ENCODE data around the gene NFIL3. TPM values are rescaled to one million over a fixed set of nuclear protein-coding genes. Genes with fewer than 3 reads are reported as not detected.

The NFIL3 gene
- total RNA-seq, 1 experiment from 2014 or later = 13.3 TPM

DNA sequence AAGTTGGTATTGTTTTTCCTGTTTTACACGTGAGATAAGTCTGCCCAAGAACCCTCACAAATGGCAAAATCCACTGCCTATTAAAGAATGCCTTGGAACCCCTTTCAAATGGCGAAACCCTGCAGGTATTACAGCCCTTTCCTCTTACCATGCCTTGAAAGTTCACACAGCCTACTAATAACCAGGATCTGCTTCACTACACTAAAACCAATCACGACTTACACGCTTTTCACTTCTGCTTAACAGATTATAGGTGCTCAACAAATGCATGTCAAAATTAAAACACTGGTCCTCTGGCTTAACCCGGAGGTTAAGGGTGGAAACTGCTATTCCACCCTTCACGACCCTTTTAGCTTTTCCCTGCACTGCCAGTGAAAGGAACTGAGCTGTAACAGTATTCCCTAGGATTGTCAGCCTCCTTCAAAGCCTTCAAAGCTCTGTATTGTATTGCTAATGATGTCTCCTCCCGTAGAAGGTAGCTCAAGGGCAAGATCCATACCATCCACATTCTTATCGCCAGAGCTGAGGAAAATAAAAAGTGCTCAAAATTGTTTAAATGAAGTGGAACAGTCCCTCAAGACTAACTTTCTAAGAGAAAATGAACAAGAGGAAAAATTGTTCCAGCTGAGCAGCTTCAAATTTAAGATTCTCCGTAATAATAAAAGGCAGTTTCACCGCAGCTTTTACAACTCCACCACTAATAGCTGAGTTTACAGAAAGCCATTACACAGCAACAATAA, 62.9 kb downstream of the NFIL3 start:
- Histone ChIP-seq H3K36me3 (ENCODE audit: control insufficient read depth, insufficient read depth, low read length) (peaks cover 7% of the 10 kb centered on the region; the same call in 1 of the 2 replicates), H3K4me3 (ENCODE audit: low read depth in 2 of 2, low read length in 2 of 2) (peak overlapping the region; percentile 81 to 87), H3K27ac (ENCODE audit: low read length) (peak overlapping the region; percentile 70), H3K9me3 (ENCODE audit: control insufficient read depth, insufficient read depth, low read depth, low read length) (no peaks in the 10 kb centered on the region), H3K27me3 (ENCODE audit: control insufficient read depth, insufficient read depth, low read length) (no peaks in the 10 kb centered on the region), H3K4me1 (ENCODE audit: control insufficient read depth, insufficient read depth, low read length) (peaks cover 5% of the 10 kb centered on the region)
- ChIA-PET POLR2A (interaction anchor here (0.5 to 1.5 kb wide), 2 partner anchors 18 to 430 kb away, joined by 3 to 7 read pairs; no protein-coding TSS in a partner anchor), CTCF (no interaction called here)
- ATAC-seq (no peak), DNase-seq (ENCODE audit: low read depth, low spot score) (no peak)
- intact Hi-C loops (cut with micrococcal nuclease; ENCODE audit: unreplicated experiment) (no loop called here), in situ Hi-C loops (cut with HindIII; ENCODE audit: low pct_unique_long_range_greater_than_20kb, low sequenced_read_pairs) (no loop called here)
- TF ChIP-seq, protein P1, sequence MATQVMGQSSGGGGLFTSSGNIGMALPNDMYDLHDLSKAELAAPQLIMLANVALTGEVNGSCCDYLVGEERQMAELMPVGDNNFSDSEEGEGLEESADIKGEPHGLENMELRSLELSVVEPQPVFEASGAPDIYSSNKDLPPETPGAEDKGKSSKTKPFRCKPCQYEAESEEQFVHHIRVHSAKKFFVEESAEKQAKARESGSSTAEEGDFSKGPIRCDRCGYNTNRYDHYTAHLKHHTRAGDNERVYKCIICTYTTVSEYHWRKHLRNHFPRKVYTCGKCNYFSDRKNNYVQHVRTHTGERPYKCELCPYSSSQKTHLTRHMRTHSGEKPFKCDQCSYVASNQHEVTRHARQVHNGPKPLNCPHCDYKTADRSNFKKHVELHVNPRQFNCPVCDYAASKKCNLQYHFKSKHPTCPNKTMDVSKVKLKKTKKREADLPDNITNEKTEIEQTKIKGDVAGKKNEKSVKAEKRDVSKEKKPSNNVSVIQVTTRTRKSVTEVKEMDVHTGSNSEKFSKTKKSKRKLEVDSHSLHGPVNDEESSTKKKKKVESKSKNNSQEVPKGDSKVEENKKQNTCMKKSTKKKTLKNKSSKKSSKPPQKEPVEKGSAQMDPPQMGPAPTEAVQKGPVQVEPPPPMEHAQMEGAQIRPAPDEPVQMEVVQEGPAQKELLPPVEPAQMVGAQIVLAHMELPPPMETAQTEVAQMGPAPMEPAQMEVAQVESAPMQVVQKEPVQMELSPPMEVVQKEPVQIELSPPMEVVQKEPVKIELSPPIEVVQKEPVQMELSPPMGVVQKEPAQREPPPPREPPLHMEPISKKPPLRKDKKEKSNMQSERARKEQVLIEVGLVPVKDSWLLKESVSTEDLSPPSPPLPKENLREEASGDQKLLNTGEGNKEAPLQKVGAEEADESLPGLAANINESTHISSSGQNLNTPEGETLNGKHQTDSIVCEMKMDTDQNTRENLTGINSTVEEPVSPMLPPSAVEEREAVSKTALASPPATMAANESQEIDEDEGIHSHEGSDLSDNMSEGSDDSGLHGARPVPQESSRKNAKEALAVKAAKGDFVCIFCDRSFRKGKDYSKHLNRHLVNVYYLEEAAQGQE (IDR thresholded peaks at IDR 0.05; ENCODE audit: insufficient read depth in 1 of 2, low read depth in 2 of 2, low read length in 1 of 2) = no peak
- no peak for TF ChIP-seq POLR2AphosphoS5 (IDR thresholded peaks at IDR 0.05; ENCODE audit: low read depth, low read length)
- TF ChIP-seq, protein P2, sequence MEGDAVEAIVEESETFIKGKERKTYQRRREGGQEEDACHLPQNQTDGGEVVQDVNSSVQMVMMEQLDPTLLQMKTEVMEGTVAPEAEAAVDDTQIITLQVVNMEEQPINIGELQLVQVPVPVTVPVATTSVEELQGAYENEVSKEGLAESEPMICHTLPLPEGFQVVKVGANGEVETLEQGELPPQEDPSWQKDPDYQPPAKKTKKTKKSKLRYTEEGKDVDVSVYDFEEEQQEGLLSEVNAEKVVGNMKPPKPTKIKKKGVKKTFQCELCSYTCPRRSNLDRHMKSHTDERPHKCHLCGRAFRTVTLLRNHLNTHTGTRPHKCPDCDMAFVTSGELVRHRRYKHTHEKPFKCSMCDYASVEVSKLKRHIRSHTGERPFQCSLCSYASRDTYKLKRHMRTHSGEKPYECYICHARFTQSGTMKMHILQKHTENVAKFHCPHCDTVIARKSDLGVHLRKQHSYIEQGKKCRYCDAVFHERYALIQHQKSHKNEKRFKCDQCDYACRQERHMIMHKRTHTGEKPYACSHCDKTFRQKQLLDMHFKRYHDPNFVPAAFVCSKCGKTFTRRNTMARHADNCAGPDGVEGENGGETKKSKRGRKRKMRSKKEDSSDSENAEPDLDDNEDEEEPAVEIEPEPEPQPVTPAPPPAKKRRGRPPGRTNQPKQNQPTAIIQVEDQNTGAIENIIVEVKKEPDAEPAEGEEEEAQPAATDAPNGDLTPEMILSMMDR (IDR thresholded peaks at IDR 0.05) = no peak
- no peak for TF ChIP-seq SIN3A (IDR thresholded peaks at IDR 0.05; ENCODE audit: borderline replicate concordance, insufficient read depth, low read depth, low read length)
- no peak for TF ChIP-seq TCF7L2 (IDR thresholded peaks at IDR 0.05; ENCODE audit: low read depth, low read length)
- no TSS peak for BruUV-seq (replicated peaks)

DNA sequence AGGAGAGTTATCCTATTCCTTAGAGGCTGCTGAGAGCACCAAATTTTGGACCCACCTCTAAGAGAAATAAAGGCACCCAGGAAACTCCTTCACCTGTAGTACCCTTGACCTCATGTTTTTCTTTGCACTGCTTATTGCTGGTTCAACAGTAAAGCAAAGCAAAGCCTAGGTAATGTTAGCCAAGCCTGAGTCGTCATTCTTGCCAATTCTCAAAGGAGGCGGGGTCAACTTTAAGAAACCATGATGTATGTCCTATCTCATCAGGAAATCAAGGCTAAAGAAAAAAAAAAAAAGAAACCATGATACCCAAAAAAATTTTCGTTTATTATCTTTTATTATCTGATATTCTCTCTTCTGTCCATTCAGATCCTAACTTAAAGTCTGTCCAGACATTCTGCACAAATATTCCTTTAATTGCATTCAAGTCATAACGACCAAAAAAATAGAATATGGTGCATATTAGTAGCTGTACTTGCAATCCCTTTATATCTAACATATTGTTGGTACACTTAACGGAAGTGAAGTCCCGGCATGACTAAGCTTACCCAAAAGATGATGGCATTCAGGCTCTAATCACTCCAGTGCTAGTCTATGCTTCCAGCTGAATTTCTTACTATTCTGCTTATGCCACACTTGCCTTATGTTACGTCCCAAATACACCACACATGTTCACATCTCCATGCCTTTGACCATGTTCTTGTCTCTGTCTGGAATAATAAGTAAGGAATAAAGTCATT, 63.7 kb downstream of the NFIL3 start:
- ATAC-seq = no peak
- Histone ChIP-seq H3K27ac (ENCODE audit: low read length) (peak overlapping the region; percentile 17; the same call in 1 of the 2 replicates), H3K9me3 (ENCODE audit: control insufficient read depth, insufficient read depth, low read depth, low read length) (no peaks in the 10 kb centered on the region), H3K36me3 (ENCODE audit: control insufficient read depth, insufficient read depth, low read length) (peaks cover 7% of the 10 kb centered on the region; the same call in 1 of the 2 replicates), H3K27me3 (ENCODE audit: control insufficient read depth, insufficient read depth, low read length) (no peaks in the 10 kb centered on the region), H3K4me3 (ENCODE audit: low read depth in 2 of 2, low read length in 2 of 2) (peak overlapping the region in 1 of 2 experiments; percentile 81; a peak in 2 of 4 replicates), H3K4me1 (ENCODE audit: control insufficient read depth, insufficient read depth, low read length) (peaks cover 5% of the 10 kb centered on the region)
- DNase-seq (ENCODE audit: low read depth, low spot score) = no peak
- in situ Hi-C loops (cut with HindIII; ENCODE audit: low pct_unique_long_range_greater_than_20kb, low sequenced_read_pairs) = no loop called here
- ChIA-PET POLR2A (no interaction called here), CTCF (no interaction called here)
- intact Hi-C loops (cut with micrococcal nuclease; ENCODE audit: unreplicated experiment) = no loop called here
- BruUV-seq (replicated peaks) = TSS peak; percentile 54
- TF ChIP-seq, protein P1 (IDR thresholded peaks at IDR 0.05; ENCODE audit: insufficient read depth in 1 of 2, low read depth in 2 of 2, low read length in 1 of 2) = no peak
- TF ChIP-seq, protein P2 (IDR thresholded peaks at IDR 0.05) = no peak
- TF ChIP-seq POLR2AphosphoS5 (IDR thresholded peaks at IDR 0.05; ENCODE audit: low read depth, low read length) (no peak), SIN3A (IDR thresholded peaks at IDR 0.05; ENCODE audit: borderline replicate concordance, insufficient read depth, low read depth, low read length) (no peak)

Data from Panc1 (cell line).